ENCODE measurements around the gene KPNA2.
"Not testable (repeated sequence)": the region's sequence is repeated elsewhere in the genome, so short reads cannot be mapped to it uniquely, and the experiment has no call there.

KPNA2 gene

DNA sequence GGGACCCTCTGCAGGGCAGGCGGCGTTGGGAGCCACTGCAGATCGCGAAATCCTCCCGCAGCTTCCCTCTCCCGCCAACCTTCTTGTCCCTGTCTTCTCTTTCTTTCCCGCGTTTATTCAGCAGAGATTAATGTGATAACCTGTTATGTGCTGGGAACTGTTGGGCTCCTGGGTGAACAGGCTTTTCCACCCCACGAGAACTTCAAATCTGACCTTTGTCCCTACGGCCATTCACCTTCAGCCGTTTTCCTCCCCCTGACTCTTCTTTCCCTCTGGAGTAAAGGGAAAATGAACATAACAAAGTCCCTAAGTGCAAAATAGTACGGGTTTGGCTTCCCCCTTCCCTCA is 15.2 kb upstream of the KPNA2 start:
- ATAC-seq, result no peak

DNA sequence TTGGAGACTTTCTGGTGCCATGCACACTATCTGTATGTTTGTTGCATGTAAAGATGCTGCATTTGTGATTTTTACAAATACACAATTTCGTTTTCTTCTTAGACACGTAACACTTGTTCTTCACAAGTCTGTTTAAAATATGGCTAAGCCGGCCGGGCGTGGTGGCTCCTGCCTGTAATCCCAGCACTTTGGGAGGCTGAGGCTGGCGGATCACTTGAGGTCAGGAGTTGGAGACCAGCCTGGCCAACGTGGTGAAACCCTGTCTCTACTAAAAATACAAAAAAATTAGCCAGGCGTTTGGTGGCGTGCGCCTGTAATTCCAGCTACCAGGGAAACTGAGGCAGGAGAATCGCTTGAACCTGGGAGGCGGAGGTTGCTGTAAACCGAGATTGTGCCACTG is 14.7 kb upstream of the KPNA2 start:
- not testable (repeated sequence) for ATAC-seq

DNA sequence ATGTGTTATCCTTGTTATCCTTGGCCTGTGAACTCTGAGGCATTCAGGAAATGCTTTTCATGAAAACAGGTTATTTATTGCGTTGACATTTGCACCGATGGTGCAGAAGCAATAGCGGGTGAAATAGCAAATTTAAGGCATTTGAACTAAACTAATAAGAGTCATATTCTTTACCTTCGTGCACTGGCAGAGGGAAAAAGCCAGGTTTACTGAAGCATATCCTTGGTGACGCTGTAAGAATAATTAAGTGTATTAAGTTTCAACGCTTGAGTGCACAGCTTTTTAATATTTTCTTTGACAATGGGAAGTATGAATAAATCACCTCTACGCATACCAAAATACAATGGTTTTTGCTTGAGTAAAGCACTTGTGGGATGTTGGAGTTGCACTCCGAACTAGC is 13.6 kb upstream of the KPNA2 start:
- ATAC-seq, result no peak

DNA sequence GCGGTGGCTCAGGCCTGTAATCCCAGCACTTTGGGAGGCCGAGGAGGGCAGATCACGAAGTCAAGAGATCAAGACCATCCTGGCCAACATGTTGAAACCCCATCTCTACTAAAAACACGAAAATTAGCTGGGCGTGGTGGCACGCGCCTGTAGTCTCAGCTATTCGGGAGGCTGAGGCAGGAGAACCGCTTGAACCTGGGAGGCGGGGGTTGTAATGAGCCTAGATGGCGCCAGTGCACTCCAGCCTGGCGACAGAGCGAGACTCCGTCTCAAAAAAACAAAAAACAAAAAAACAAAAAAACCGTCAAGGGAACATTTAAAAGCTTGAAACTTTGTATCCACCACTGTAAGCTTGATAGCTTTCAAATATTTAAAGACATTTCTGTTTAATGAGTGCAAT is 13.0 kb upstream of the KPNA2 start:
- not testable (repeated sequence) for ATAC-seq

DNA sequence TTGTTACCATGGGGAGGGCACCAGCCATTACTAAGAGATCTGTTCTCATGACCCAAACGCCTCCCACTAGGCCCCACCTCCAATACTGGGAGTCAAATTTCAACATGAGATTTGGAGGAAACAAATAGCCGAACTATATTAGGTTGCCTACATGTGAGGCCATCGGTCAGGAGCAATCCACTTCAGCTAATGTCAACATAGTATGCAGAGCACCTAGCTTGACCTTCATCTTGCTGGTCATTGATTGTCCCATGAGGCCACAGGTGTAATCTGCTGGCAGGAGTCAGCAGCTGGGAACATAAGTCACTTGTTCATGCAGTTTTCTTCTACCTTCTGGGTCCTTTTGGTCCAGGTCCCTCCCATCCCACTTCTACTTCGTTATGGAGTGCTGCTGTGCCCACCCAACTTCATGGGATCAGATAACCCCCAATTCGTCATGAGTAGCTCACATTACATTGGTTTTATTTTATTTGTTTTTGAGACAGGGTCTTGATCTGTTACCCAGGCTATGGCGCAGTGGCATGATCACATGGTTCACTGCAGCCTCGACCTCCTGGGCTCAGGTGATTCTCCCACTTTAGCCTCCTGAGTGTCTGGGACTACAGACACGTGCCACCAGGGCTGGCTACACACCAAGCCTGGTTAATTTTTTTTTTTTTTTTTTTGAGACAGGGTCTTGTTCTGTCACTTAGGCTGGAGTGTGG is 5.9 kb upstream of the KPNA2 start:
- ATAC-seq, result no peak

DNA sequence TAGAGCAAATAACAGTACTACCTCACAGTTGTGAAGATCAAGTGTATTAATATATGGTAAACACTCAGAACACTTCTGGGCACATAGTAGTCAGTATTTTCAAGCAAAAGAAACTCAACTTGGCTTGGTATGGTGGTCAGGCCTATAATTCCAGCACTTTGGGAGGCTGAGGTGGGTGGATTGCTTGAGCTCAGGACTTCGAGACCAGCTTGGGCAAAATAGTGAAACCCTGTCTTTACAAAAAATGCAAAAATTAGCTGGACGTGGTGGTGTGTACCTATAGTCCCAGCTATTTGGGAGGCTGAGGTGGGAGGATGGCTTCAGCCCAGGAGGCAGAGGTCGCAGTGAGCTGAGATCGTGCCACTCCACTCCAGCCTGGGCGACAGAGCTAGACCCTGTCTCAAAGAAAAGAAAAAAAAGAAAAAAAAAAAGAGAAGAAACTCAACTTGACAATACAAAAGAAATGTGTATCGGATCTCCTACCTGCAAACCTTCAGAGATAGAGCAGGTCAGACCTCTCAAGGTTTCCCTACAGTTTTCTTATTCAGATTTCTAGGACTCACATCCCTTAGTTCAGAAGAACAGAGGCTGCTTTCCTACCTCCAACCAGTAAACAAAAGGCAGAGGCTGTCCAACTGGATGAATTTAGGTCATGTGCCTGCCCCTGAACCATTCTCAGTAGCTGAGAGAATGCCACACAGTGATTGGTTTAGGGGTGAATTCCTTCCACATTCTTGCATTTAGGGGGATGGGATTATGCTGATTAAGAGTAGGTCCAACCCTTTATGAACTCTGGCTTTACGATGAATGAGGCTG is 1.7 kb upstream of the KPNA2 start:
- no peak for ATAC-seq

DNA sequence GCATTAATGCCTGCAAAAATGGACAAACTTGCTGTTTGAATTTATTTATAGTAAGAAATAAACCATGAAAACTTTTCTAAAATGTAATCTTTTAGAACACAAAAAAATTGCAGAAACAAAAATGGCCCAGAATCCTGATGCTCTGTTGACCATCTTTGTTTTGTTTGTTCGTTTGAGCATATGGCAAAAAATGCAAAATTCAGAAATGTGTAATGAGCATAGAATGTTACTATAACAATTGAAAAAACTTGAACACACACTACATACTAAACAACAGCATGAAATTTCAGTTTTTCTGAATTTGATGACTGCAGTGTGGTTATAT is 1.1 kb upstream of the KPNA2 start:
- ATAC-seq, result no peak

DNA sequence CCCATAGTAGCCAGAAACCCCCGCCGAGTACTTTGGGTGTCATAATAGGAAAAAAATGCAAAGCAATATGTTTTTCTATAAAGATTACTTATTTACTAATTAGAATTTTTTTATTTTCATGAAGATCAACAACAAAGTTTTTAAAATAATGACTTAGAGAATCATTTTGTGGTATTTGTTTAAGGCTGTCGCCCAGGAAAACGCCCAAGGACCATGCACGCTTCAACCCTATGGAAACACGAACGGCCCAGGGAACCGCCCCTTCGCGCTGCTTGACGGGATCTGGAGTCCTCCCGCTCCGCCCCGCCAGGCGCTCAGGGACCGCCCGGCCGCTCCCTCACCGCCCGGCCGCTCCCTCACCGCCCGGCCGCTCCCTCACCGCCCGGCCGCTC is 408 bp upstream of the KPNA2 start:
- peak; percentile 84 to 89 for ATAC-seq

DNA sequence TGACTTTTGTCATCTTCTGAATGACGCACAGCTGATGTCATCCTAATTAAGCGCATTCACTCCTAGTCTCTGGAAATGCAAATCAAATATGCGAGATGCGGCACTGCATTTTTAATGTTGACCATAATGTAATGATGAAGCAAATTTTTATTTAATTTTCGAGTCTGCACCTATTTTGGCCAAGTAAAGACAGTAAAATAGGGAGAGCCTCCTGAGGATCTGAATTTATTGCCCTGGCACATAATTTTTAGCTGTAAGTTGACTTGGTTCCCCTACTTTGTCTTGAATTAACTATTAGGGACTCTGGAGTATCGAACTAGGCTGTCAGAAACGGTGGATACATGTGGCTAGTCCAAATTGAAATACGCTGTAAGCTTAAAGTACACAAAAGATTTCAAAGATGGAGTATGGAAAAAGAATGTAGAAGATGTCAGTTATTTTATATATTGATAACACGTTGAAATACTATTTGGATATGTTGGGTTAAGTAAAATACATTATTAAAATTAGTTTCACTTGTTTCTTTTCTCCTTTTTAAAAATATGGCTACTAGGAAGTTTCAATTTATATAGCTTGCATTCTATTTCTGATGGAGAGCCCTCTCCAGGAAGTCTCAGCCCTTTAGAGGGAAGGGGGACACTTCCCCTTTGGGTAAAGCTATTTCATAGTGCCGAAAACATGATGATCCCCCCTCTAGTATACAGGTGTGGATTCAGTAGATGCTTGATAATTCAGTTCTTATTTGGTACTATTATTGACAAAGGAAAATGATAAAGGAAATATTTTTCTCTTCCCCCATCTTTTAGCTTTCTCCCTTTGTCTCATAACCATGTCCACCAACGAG is 991 bp downstream of the KPNA2 start:
- no peak for ATAC-seq

DNA sequence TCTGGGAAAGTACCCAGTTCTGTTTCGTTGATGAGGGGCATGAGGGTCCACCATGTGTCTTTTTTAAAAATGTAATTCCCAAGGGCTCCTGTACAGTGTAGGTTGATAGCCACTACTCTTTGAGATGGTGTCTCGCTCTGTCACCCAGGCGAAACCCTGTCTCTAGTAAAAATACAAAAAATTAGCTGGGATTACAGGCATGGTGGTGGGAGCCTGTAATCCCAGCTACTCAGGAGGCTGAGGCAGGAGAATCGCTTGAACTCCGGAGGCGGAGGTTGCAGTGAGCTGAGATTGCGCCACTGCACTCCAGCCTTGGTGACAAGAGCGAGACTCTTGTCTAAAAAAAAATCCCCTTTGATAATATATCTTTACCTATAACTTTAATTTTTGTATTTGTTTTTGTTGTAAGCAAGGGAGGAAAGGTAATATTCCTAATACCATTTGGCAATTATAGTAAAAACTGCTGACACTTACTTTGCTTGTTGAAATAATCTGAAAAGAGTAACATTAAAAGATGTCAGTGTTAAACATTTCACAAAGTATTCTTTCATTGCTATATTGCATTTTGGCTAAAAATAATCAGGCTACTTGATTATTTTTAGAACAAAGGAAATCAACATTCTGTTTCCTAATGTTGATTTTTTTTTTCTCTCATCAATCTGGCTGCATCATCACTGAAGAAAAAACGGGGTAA is 11.8 kb downstream of the KPNA2 start:
- ATAC-seq, result no peak

DNA sequence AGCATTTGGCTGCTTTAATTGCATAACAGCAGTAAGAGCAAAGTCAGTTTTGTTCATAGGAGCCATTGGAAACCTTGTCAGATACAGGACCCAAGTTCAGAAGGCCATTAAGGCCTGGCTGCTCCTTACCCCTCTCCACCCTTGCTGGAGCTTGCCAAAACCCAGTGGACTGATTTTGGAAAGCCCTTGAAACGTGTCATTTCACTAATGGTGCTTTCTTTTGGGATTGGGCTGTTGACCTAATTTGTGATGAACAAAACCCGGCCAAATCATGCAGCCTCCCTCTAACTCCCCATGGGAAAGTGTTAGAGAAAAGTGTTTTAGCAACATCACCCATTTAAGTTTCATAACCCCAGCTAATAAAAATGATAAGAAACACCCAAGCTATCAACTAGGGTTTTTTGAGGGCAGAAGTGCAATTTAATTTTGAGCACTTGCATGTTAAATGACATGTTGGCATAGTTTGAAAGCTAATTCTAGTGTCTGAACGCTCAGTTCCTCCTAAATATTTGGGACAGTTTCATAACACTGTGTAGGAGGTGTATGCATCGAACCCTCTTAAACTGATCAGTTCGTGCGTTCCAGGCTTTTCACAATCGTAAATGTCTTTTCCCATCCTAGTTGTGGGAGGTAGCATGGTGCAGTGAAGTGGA is 12.5 kb downstream of the KPNA2 start:
- ATAC-seq, result not testable (repeated sequence)

DNA sequence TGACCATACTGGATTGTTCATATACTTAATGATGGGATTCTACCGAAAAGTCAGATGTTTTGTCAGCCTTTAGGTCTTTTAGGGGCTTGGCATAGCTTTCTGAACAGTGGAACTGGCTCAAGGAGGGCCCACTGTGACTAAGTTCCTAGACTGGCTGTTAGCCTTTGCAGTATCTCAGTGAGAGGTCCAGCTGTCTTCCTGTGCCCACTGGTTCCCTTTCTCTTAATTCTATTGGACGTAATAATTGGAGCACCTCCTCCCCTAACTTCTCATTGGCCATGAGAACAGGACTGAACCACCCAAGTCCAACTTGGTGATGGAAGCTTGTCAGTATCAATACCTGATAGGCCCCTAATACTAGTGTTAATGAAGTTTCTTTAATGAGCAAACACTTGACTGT is 13.5 kb downstream of the KPNA2 start:
- no peak for ATAC-seq

DNA sequence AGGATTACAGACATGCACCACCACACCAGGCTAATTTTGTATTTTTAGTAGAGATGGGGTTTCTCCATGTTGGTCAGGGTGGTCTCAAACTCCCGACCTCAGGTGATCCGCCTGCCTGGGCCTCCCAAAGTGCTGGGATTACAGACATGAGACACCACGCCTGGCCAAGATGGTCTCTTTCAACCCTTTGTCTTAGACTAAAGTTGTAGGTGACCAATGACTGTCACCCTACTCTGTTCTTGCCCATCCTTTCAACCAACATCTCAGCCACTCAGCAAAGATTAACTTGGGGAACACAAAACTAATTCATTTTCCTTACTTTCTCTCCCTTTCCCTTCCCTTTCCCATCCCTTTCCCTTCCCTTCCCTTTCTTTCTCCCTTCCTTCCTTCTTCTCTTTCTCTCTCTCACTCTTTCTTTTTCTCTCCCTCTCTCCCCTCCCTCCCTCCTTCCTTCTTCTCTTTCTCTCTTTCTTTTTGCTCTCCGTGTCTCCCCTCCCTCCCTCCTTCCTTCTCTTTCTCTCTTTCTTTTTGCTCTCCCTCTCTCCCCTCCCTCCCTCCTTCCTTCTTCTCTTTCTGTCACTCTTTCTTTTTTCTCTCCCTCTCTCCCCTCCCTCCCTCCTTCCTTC is 14.4 kb downstream of the KPNA2 start:
- not testable (repeated sequence) for ATAC-seq

DNA sequence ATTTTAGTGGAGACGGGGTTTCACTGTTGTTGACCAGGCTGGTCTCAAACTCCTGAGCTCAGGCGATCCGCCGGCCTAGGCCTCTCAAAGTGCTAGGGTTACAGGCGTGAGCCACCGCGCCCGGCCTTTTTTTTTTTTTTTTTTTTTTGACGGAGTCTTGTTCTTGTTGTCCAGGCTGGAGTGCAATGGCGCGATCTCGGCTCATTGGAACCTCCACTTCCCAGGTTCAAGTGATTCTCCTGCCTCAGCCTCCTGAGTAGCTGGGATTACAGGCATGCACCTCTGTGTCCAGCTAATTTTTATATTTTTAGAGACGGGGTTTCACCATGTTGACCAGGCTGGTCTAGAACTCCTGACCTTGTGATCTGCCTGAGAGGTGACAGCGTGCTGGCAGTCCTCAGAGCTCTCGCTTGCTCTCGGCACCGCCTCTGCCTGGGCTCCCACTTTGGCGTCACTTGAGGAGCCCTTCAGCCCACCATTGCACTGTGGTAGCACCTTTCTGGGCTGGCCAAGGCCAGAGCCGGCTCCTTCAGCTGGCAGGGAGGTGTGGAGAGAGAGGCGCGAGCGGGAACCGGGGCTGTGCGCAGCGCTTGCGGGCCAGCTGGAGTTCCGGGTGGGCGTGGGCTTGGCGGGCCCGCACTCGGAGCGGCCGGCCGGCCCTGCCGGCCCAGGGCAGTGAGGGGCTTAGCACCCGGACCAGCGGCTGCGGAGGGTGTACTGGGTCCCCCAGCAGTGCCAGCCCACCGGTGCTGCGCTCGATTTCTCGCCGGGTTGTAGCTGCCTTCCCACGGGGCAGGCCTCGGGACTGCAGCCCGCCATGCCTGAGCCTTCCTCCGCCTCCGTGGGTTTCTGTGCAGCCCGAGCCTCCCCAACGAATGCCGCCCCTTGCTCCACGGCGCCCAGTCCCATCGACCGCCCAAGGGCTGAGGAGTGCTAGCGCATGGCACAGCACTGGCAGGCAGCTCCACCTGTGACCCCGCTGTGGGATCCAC is 16.1 kb downstream of the KPNA2 start:
- ATAC-seq, result not testable (repeated sequence)

DNA sequence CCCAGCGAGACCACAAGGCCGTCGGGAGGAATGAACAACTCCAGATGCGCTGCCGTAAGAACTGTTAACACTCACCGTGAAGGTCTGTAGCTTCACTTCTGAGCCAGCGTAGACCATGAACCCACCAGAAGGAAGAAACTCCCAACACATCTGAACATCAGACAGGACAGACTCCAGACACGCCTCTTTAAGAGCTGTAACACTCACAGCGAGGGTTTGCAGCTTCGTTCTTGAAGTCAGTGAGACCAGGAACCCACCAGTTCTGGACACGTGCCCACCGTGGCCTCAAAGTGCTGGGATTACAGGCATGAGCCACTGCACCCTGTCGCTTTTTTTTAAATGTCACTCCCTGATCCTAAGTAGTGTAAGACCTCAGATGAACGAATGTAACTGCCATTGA is 17.3 kb downstream of the KPNA2 start:
- ATAC-seq, result no peak

DNA sequence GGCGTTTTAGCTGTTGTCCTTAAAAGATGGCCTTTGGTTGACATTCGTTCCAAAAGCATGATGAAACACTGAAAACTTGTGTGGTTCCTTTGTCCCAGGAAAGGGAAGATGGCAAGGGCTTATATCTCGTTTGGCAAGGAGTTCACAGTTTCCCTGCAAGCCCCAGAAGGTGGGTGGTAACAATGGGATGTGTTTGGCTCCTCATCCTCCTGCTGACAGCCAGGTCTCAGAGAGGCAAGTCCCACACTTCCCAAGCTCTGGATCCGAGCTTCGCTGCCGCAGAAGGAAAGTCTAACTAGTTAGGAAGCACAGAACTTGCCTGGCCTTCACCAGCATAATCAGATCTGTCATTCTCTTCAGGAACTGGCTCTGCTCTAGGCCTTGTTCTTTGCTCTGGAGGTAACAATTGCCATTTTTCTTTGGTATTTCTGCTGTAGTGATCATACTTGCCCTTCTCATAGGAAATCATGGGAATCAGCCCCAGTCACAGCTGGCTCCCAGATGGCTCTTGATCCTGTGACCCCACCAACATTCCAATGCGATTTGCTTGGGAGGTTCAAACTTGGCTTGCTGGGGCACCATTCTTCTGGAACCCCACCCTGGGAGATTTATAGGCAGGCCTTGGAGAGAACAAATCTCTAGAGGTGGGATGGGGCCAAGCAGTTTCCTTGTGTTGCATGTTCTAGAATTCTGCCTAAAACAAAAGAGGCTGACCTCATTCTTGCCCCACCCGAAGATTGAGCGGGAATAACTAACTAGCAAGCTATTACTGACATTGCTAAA is 17.9 kb downstream of the KPNA2 start:
- no peak for ATAC-seq

DNA sequence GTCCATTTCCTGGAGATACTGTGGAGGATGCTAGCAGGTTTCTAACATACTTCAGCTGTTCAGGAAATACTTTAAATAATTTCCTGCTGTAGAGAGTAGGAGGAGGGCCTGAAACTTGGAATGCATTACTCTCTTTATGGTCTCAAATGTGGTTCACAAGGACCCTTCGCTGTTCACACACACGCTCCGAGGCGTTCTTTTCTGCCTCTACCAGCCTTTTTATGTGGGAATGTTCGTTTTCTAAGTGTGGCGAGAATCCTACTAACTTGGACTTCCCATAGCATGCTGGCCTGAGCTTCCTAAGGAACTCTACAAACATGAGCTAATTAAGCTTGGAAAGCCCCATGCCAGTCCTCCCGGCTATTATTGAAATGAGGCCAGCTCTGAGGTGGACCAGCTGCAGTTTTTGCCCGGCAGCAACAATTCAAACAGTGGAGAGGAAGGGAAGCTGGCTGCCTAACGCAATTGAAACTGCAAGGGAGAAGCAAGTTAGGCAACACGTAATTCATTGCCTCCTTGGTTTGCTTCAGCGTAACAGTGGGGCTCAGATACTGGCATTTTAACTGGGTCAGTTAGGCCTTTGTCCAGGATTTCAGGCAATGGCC is 18.9 kb downstream of the KPNA2 start:
- no peak for ATAC-seq

DNA sequence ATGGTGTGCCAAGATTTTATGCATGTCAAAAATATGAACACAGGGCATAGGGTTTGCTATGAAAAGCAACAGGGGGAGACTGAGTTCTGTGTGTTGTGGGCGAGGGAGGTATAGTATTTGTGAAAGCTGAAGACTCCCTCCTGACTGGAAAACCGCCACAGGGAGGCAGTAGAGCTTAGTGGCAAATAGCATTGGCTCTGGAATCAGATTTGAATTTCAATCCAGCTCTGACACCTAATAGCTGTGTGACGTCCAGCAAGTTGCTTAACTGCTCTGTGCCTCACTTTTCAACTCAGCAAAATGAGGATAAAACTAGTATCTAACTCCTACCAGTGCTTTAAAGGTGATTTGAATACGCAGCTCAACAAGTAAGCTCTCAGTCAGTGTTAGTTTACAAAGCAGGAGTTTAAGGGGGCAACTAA is 22.0 kb downstream of the KPNA2 start:
- ATAC-seq, result peak; percentile 44 to 60

DNA sequence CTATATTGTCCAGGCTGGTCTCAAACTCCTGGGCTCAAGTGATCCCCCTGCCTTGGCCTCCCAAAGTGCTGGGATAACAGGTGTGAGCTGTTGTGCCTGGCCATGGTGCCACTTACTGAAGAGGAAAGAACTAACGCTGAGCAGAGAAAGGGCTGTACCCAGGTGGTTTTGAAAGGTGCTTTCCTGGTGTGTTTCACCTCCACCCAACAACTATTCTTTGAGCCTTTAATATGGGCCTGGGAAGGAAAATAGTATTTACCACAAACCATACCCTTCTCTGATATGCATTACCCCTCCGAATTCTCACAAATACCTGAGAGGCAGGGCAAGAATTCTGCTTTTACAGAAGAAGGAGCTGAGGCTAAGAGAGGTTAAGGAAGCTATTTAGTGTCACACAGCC is 24.8 kb downstream of the KPNA2 start:
- ATAC-seq, result no peak
